OCI-LY7 (cell line): ENCODE data around the gene XRN1. TPM values are rescaled to one million over a fixed set of nuclear protein-coding genes. Genes with fewer than 3 reads are reported as not detected.

Experiments
- small RNA-seq: library from RNA; depleted of rRNA; stranded (forward); fragments of <200 nt; gene quantifications from one replicate; pipeline ENCODE3, GENCODE V24; 2014
- total RNA-seq, 2 experiments: library from RNA; depleted of rRNA in 1 of 2; stranded (reverse); fragments of >200 nt in 1 of 2; shearing (Covaris generic) in 1 of 2; gene quantifications; 2 replicates each; pipeline ENCODE4 v1.2.3, GENCODE V29; 2014 to 2022

XRN1 gene
- total RNA-seq, 2 experiments from 2014 or later: 36.6 to 43.6 TPM

Small RNA genes within 50 kb of the gene (small RNA-seq; reads per million reads assigned to genes)
- gene RNU1-100P (not detected), gene RNU6-1294P (not detected)

Other genes starting within 250 kb of the XRN1 start
- 12.7 and 27.4 TPM in 2 replicates for gene GK5, start 222.5 kb downstream of the XRN1 start, total RNA-seq (2014; rRNA removed; shearing (Covaris generic))
- gene GK5, start 222.5 kb downstream of the XRN1 start, total RNA-seq (2022): 23.1 and 26.8 TPM in 2 replicates
- 26.8 and 27.1 TPM in 2 replicates for gene ATR, start 130.7 kb upstream of the XRN1 start, total RNA-seq (2014; rRNA removed; shearing (Covaris generic))
- gene ATR, start 130.7 kb upstream of the XRN1 start, total RNA-seq (2022): 36.0 and 49.5 TPM in 2 replicates
- gene PLS1, start 148.4 kb upstream of the XRN1 start, total RNA-seq (2014; rRNA removed; shearing (Covaris generic)): 4.0 and 5.6 TPM in 2 replicates
- 5.4 and 7.2 TPM in 2 replicates for gene PLS1, start 148.4 kb upstream of the XRN1 start, total RNA-seq (2022)